Astrocyte (in vitro differentiated cells and primary cell): ENCODE measurements around the gene SYNPO2. TPM values are rescaled to one million over a fixed set of nuclear protein-coding genes. Genes with fewer than 3 reads are reported as not detected.

Experiments
- DNase-seq: peaks from one replicate; pipeline ENCODE4 v3.0.0-alpha.2; 2010; ENCODE audit warnings: low read depth
- FAIRE-seq: peaks from 2 replicates; lab custom pipeline; 2011; peaks lifted over from hg19 to GRCh38; lab: Jason Lieb, UNC
- H2AFZ ChIP-seq: 2 replicates; pipeline ENCODE4 v1.6.0; 2012; ENCODE audit warnings: low read depth, low read length, inconsistent platforms
- H3K27ac ChIP-seq: 2 replicates; pipeline ENCODE4 v1.5.1; 2011; ENCODE audit warnings: low read depth, low read length, inconsistent platforms
- H3K27me3 ChIP-seq: 2 replicates; pipeline ENCODE4 v1.6.0; 2011; ENCODE audit warnings: low read length, inconsistent platforms; ENCODE audit not compliant: insufficient read depth
- H3K36me3 ChIP-seq: 2 replicates; pipeline ENCODE4 v1.5.1; 2011; ENCODE audit warnings: low read length, inconsistent platforms; ENCODE audit not compliant: insufficient read depth
- H3K4me1 ChIP-seq: 2 replicates; pipeline ENCODE4 v1.5.1; 2011; ENCODE audit warnings: low read length, inconsistent platforms; ENCODE audit not compliant: insufficient read depth
- H3K4me2 ChIP-seq: 2 replicates; pipeline ENCODE4 v1.6.0; 2012; ENCODE audit warnings: low read length, inconsistent platforms
- H3K4me3 ChIP-seq: 2 replicates; pipeline ENCODE4 v1.5.1; 2011; ENCODE audit warnings: low read depth, mild to moderate bottlenecking, low read length, inconsistent platforms; ENCODE audit not compliant: insufficient read depth
- H3K79me2 ChIP-seq: 2 replicates; pipeline ENCODE4 v1.6.0; 2012; ENCODE audit warnings: mild to moderate bottlenecking, low read length, inconsistent platforms; ENCODE audit not compliant: insufficient read depth
- H3K9ac ChIP-seq: 2 replicates; pipeline ENCODE4 v1.6.0; 2012; ENCODE audit warnings: mild to moderate bottlenecking, low read length, inconsistent platforms
- H3K9me3 ChIP-seq: 2 replicates; pipeline ENCODE4 v1.5.1; 2012; ENCODE audit warnings: low read depth, mild to moderate bottlenecking, low read length, inconsistent platforms; ENCODE audit not compliant: insufficient read depth
- H4K20me1 ChIP-seq: 2 replicates; pipeline ENCODE4 v1.6.0; 2012; ENCODE audit warnings: low read length, inconsistent platforms; ENCODE audit not compliant: insufficient read depth
- H3K27ac Mint-ChIP-seq: one replicate; pipeline ENCODE4 v1.8.0; 2021; ENCODE audit warnings: mild to moderate bottlenecking, mixed read lengths; ENCODE audit not compliant: unreplicated experiment
- H3K27me3 Mint-ChIP-seq: one replicate; pipeline ENCODE4 v1.8.0; 2021; ENCODE audit warnings: low read depth, mixed read lengths; ENCODE audit not compliant: unreplicated experiment
- H3K36me3 Mint-ChIP-seq: one replicate; pipeline ENCODE4 v1.8.0; 2021; ENCODE audit warnings: low read depth, mixed read lengths; ENCODE audit not compliant: unreplicated experiment
- H3K4me1 Mint-ChIP-seq: one replicate; pipeline ENCODE4 v1.8.0; 2021; ENCODE audit warnings: low read depth, mixed read lengths; ENCODE audit not compliant: unreplicated experiment
- H3K4me3 Mint-ChIP-seq: one replicate; pipeline ENCODE4 v1.8.0; 2021; ENCODE audit warnings: mild to moderate bottlenecking, moderate library complexity, mixed read lengths; ENCODE audit not compliant: unreplicated experiment
- H3K9me3 Mint-ChIP-seq: one replicate; pipeline ENCODE4 v1.8.0; 2021; ENCODE audit warnings: mild to moderate bottlenecking, mixed read lengths; ENCODE audit not compliant: unreplicated experiment
- CTCF ChIP-seq: IDR thresholded peaks from 2 replicates; pipeline ENCODE4 v1.5.1; 2011; ENCODE audit warnings: low read depth, mild to moderate bottlenecking, inconsistent platforms, low read length, moderate library complexity; ENCODE audit not compliant: insufficient read depth
- EZH2 ChIP-seq: IDR thresholded peaks from 2 replicates; pipeline ENCODE4 v1.6.1; 2012; ENCODE audit warnings: mild to moderate bottlenecking, low read length, inconsistent platforms; ENCODE audit not compliant: insufficient read depth
- total RNA-seq: library from RNA; stranded (reverse); gene quantifications from 2 replicates; pipeline ENCODE4 v1.2.1, GENCODE V29; 2021

The SYNPO2 gene
- total RNA-seq, 1 donor from 2014 or later: 4.2 TPM

GRCh38 chr4:118941799-118942198 is 53.1 kb downstream of the SYNPO2 start:
- H3K36me3 ChIP-seq: no peaks in the 10 kb centered on the region
- FAIRE-seq: no peak
- TF ChIP-seq CTCF (no peak), EZH2 (no peak)
- H4K20me1 ChIP-seq: no peaks in the 10 kb centered on the region
- no peak overlapping the region for H2AFZ ChIP-seq
- DNase-seq: peak; percentile 24
- peaks cover 4% of the 10 kb centered on the region for H3K4me1 ChIP-seq
- H3K27me3 Mint-ChIP-seq: no peaks in the 10 kb centered on the region
- no peak overlapping the region for H3K27ac ChIP-seq
- H3K27me3 ChIP-seq: no peaks in the 10 kb centered on the region
- no peaks in the 10 kb centered on the region for H3K9me3 ChIP-seq
- no peak overlapping the region for H3K4me3 Mint-ChIP-seq
- H3K4me3 ChIP-seq: no peak overlapping the region
- H3K4me1 Mint-ChIP-seq: peaks cover 7% of the 10 kb centered on the region
- H3K27ac Mint-ChIP-seq: no peak overlapping the region
- H3K36me3 Mint-ChIP-seq: no peaks in the 10 kb centered on the region
- H3K9ac ChIP-seq: no peak overlapping the region
- peaks cover 1% of the 10 kb centered on the region for H3K9me3 Mint-ChIP-seq
- H3K79me2 ChIP-seq: no peaks in the 10 kb centered on the region
- peak overlapping the region; percentile 9 for H3K4me2 ChIP-seq

- FAIRE-seq: no peak
- Mint-ChIP-seq H3K36me3 (no peaks in the 10 kb centered on the region), H3K9me3 (peaks cover 1% of the 10 kb centered on the region), H3K27me3 (no peaks in the 10 kb centered on the region), H3K4me3 (no peak overlapping the region), H3K4me1 (peaks cover 7% of the 10 kb centered on the region), H3K27ac (no peak overlapping the region)
- Histone ChIP-seq H3K27ac (no peak overlapping the region), H3K36me3 (no peaks in the 10 kb centered on the region), H3K4me2 (no peak overlapping the region), H4K20me1 (no peaks in the 10 kb centered on the region), H3K9me3 (no peaks in the 10 kb centered on the region), H3K79me2 (no peaks in the 10 kb centered on the region), H2AFZ (no peak overlapping the region), H3K4me3 (no peak overlapping the region), H3K27me3 (no peaks in the 10 kb centered on the region), H3K4me1 (peaks cover 4% of the 10 kb centered on the region), H3K9ac (no peak overlapping the region)
- no peak for DNase-seq
- TF ChIP-seq EZH2 (no peak), CTCF (no peak)
Observed at GRCh38 chr4:118942465-118942864, 53.8 kb downstream of the SYNPO2 start.

- Mint-ChIP-seq H3K27me3 (no peaks in the 10 kb centered on the region), H3K4me3 (no peak overlapping the region), H3K36me3 (no peaks in the 10 kb centered on the region), H3K4me1 (peaks cover 16% of the 10 kb centered on the region), H3K27ac (no peak overlapping the region), H3K9me3 (no peaks in the 10 kb centered on the region)
- Histone ChIP-seq H3K79me2 (no peaks in the 10 kb centered on the region), H3K36me3 (no peaks in the 10 kb centered on the region), H3K4me1 (no peaks in the 10 kb centered on the region), H3K4me2 (no peak overlapping the region), H3K9me3 (no peaks in the 10 kb centered on the region), H3K27ac (no peak overlapping the region), H4K20me1 (no peaks in the 10 kb centered on the region), H3K9ac (no peak overlapping the region), H2AFZ (no peak overlapping the region), H3K4me3 (no peak overlapping the region), H3K27me3 (no peaks in the 10 kb centered on the region)
- DNase-seq (no peak), FAIRE-seq (no peak)
- TF ChIP-seq CTCF (no peak), EZH2 (no peak)
Observed at GRCh38 chr4:118947095-118947494, 58.4 kb downstream of the SYNPO2 start.
